Sigmoid colon (tissue), 7 donors: ENCODE data around the gene PCSK5. TPM values are rescaled to one million over a fixed set of nuclear protein-coding genes. Genes with fewer than 3 reads are reported as not detected.

ENCODE experiments used
- DNase-seq: peaks from one replicate; pipeline ENCODE4 v3.0.0-alpha.2; 2019
- H3K27ac ChIP-seq, 4 donors: fragments of 200-600 bp; sonication (generic); one replicate each; pipeline ENCODE4 v1.5.1; 2016 to 2019; ENCODE audit warnings: mild to moderate bottlenecking in 1 of 4
- H3K27me3 ChIP-seq, 3 donors: fragments of 200-600 bp; sonication (generic); one replicate each; pipeline ENCODE4 v1.5.1; 2019; ENCODE audit warnings: mild to moderate bottlenecking in 1 of 3
- H3K36me3 ChIP-seq, 4 donors: fragments of 200-600 bp; sonication (generic); one replicate each; pipeline ENCODE4 v1.5.1; 2016 to 2019
- H3K4me1 ChIP-seq, 4 donors: fragments of 200-600 bp; sonication (generic); one replicate each; pipeline ENCODE4 v1.5.1; 2017 to 2019
- H3K4me3 ChIP-seq, 4 donors: fragments of 200-600 bp; sonication (generic); one replicate each; pipeline ENCODE4 v1.5.1; 2017 to 2019; ENCODE audit warnings: mild to moderate bottlenecking in 2 of 4, moderate library complexity in 1 of 4
- H3K9me3 ChIP-seq, 4 donors: fragments of 200-600 bp in 3 of 4; sonication (generic) in 3 of 4; one replicate each; pipeline versions ENCODE4 v1.5.1 to v1.6.1; 2013 to 2019
- CTCF ChIP-seq, 4 experiments: fragments of 450-650 bp in 3 of 4; fragments of 200-600 bp in 1 of 4; IDR thresholded peaks; one replicate each; pipeline ENCODE4 v1.5.1; 2016 to 2019; ENCODE audit warnings: antibody characterized with exemption in 4 of 4, mild to moderate bottlenecking in 3 of 4, moderate library complexity in 2 of 4
- EP300 ChIP-seq, 4 donors: sonication (generic); formaldehyde crosslinking; IDR thresholded peaks; one replicate each; pipeline ENCODE4 v1.6.1; 2017; ENCODE audit warnings: antibody characterized with exemption in 4 of 4
- POLR2A ChIP-seq, 2 donors: fragments of 450-650 bp; IDR thresholded peaks; one replicate each; pipeline ENCODE4 v1.6.1; 2016; ENCODE audit warnings: antibody characterized with exemption in 2 of 2, mild to moderate bottlenecking in 2 of 2, moderate library complexity in 2 of 2
- POLR2AphosphoS5 ChIP-seq, 4 donors: sonication (generic); formaldehyde crosslinking; IDR thresholded peaks; one replicate each; pipeline ENCODE4 v1.6.1; 2017; ENCODE audit warnings: antibody characterized with exemption in 4 of 4
- WGBS, 2 donors: extraction: QIAGEN DNeasy Blood & Tissue Kit; methylation state at CpG; one replicate each; pipeline ENCODE4 v1.1.7; 2013; 5-methylcytosine and 5-hydroxymethylcytosine counted together
- intact Hi-C: fragments of 100-400 bp; cut with DNase I; formaldehyde crosslinking; loops from one replicate; pipeline ENCODE4 v1.15.1; 2023
- polyA plus RNA-seq, 3 donors: library from polyadenylated mRNA; stranded (reverse); fragments of 200-250 nt; gene quantifications; one replicate each; pipeline ENCODE4 v1.2.3, GENCODE V29; 2013
- total RNA-seq, 4 donors: library from RNA; depleted of rRNA; stranded (reverse); fragments of >200 nt; gene quantifications; one replicate each; pipeline ENCODE4 v1.1.0, GENCODE V29; 2016
- donor health status: healthy with polysubstance abuse.
- donor health status: Bipolar disorder and iron deficiency.
- donor health status: healthy.

PCSK5 gene
- total and polyA plus RNA-seq, 7 donors: 2.4 to 23.5 (median 8.4) TPM

GRCh38 chr9:76036762-76037161 lies 146.3 kb downstream of the PCSK5 start:
- intact Hi-C loops: loop anchor here (10.0 kb wide), 1 partner anchor 142 kb away; the partner anchor contains the start of gene PCSK5
- 91 to 98% methylated on average over 2 of the region's 2 CpGs for WGBS, 2 donors
- Histone ChIP-seq H3K27ac (no peak overlapping the region), H3K9me3 (no peaks in the 10 kb centered on the region), H3K4me1 (peaks cover 0 to 14% (median 11%) of the 10 kb centered on the region in 4 donors), H3K36me3 (no peaks in the 10 kb centered on the region), H3K4me3 (no peak overlapping the region), H3K27me3 (no peaks in the 10 kb centered on the region)
- TF ChIP-seq EP300 (IDR thresholded peaks at IDR 0.05) (no peak), CTCF (IDR thresholded peaks at IDR 0.05) (no peak), POLR2A (IDR thresholded peaks at IDR 0.05) (no peak), POLR2AphosphoS5 (IDR thresholded peaks at IDR 0.05) (no peak)
- no peak for DNase-seq

- 88 to 94% methylated on average over 9 of the region's 9 CpGs for WGBS, 2 donors
- no peak for TF ChIP-seq POLR2AphosphoS5 (IDR thresholded peaks at IDR 0.05)
- no peak for DNase-seq
- Histone ChIP-seq H3K27ac (no peak overlapping the region), H3K4me3 (no peak overlapping the region), H3K36me3 (no peaks in the 10 kb centered on the region), H3K9me3 (no peaks in the 10 kb centered on the region), H3K4me1 (peaks cover 0 to 5% (median 2%) of the 10 kb centered on the region in 4 donors), H3K27me3 (no peaks in the 10 kb centered on the region)
- intact Hi-C loops: loop anchor here (10.0 kb wide), 1 partner anchor 143 kb away; the partner anchor contains the start of gene PCSK5
Measured at GRCh38 chr9:76037587-76038225, 147.2 kb downstream of the PCSK5 start.

- Histone ChIP-seq H3K4me3 (no peak overlapping the region), H3K4me1 (no peaks in the 10 kb centered on the region), H3K36me3 (no peaks in the 10 kb centered on the region), H3K27me3 (no peaks in the 10 kb centered on the region), H3K27ac (no peak overlapping the region), H3K9me3 (no peaks in the 10 kb centered on the region)
- no peak for DNase-seq
- intact Hi-C loops: loop anchor here (10.0 kb wide), 1 partner anchor 144 kb away; the partner anchor contains the start of gene PCSK5
- TF ChIP-seq EP300 (IDR thresholded peaks at IDR 0.05): no peak
- TF ChIP-seq POLR2A (IDR thresholded peaks at IDR 0.05): no peak
- no peak for TF ChIP-seq POLR2AphosphoS5 (IDR thresholded peaks at IDR 0.05)
- no peak for TF ChIP-seq CTCF (IDR thresholded peaks at IDR 0.05)
- 92 to 95% methylated on average over 2 of the region's 2 CpGs for WGBS, 2 donors
Measured at GRCh38 chr9:76038431-76038830, 148.0 kb downstream of the PCSK5 start.

- no peak for DNase-seq
- no peaks in the 10 kb centered on the region for H3K4me1 ChIP-seq
- no peak for TF ChIP-seq POLR2A (IDR thresholded peaks at IDR 0.05)
- TF ChIP-seq POLR2AphosphoS5 (IDR thresholded peaks at IDR 0.05): no peak
- no peak for TF ChIP-seq CTCF (IDR thresholded peaks at IDR 0.05)
- no peak for TF ChIP-seq EP300 (IDR thresholded peaks at IDR 0.05)
- no peak overlapping the region for H3K27ac ChIP-seq
- 87 to 92% methylated on average over 3 of the region's 3 CpGs for WGBS, 2 donors
- no peaks in the 10 kb centered on the region for H3K27me3 ChIP-seq
- intact Hi-C loops: no loop called here
- H3K9me3 ChIP-seq: no peaks in the 10 kb centered on the region
- no peak overlapping the region for H3K4me3 ChIP-seq
- no peaks in the 10 kb centered on the region for H3K36me3 ChIP-seq
Measured at GRCh38 chr9:76044266-76044819, 153.9 kb downstream of the PCSK5 start.

GRCh38 chr9:76045221-76045620 lies 154.7 kb downstream of the PCSK5 start:
- Histone ChIP-seq H3K27ac (no peak overlapping the region), H3K36me3 (no peaks in the 10 kb centered on the region), H3K4me1 (no peaks in the 10 kb centered on the region), H3K9me3 (no peaks in the 10 kb centered on the region), H3K4me3 (no peak overlapping the region), H3K27me3 (no peaks in the 10 kb centered on the region)
- 63 to 67% methylated on average over 2 of the region's 2 CpGs for WGBS, 2 donors
- TF ChIP-seq POLR2AphosphoS5 (IDR thresholded peaks at IDR 0.05) (no peak), POLR2A (IDR thresholded peaks at IDR 0.05) (no peak), EP300 (IDR thresholded peaks at IDR 0.05) (no peak), CTCF (IDR thresholded peaks at IDR 0.05) (no peak)
- no peak for DNase-seq
- intact Hi-C loops: no loop called here
